Measurements from ENCODE around the gene CAMK2B. TPM values are rescaled to one million over a fixed set of nuclear protein-coding genes. Genes with fewer than 3 reads are reported as not detected.

Gene CAMK2B
- polyA plus RNA-seq, 2 of the 4 experiments (the other 2 are of a cell fraction) = 0.17 TPM; not detected in 1

DNA sequence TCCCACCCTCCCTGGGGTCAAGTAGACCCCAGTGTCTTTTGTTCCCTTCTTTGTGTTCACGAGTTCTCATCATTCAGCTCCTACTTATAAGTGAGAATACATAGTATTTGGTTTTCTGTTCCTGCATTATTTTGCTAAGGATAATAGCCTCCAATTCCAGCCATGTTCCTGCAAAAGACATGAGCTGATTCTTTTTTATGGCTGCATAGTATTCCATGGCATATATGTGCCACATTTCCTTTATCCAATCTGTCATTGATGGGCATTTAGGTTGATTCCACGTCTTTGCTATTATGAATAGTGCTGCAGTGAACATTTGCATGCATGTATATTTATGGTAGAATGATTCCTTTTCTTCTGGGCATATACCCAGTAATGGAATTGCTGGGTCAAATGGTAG, 28.3 kb upstream of the CAMK2B start:
- WGBS (ENCODE audit: missing lambda C conversion rate) = 11% methylated on average over 2 of the region's 2 CpGs
- no peaks in the 10 kb centered on the region for H3K4me1 ChIP-seq
- ATAC-seq (no peak), DNase-seq (ENCODE audit: low read depth in 1 of 2, low spot score in 1 of 2) (no peak), FAIRE-seq (no peak)
- no peak overlapping the region for H3K4me2 ChIP-seq
- ChIA-PET CTCF (no interaction called here), POLR2A (no interaction called here)
- H3K4me3 ChIP-seq = no peak overlapping the region
- no peak overlapping the region for H3K27ac ChIP-seq
- TF ChIP-seq FOSL2 (IDR thresholded peaks at IDR 0.05) = no peak
- no peak for TF ChIP-seq FOSL2 (CRISPR knock-in tag; IDR thresholded peaks at IDR 0.05)
- H3K9me3 ChIP-seq = peaks cover 6% of the 10 kb centered on the region; the same call in 1 of the 3 replicates

DNA sequence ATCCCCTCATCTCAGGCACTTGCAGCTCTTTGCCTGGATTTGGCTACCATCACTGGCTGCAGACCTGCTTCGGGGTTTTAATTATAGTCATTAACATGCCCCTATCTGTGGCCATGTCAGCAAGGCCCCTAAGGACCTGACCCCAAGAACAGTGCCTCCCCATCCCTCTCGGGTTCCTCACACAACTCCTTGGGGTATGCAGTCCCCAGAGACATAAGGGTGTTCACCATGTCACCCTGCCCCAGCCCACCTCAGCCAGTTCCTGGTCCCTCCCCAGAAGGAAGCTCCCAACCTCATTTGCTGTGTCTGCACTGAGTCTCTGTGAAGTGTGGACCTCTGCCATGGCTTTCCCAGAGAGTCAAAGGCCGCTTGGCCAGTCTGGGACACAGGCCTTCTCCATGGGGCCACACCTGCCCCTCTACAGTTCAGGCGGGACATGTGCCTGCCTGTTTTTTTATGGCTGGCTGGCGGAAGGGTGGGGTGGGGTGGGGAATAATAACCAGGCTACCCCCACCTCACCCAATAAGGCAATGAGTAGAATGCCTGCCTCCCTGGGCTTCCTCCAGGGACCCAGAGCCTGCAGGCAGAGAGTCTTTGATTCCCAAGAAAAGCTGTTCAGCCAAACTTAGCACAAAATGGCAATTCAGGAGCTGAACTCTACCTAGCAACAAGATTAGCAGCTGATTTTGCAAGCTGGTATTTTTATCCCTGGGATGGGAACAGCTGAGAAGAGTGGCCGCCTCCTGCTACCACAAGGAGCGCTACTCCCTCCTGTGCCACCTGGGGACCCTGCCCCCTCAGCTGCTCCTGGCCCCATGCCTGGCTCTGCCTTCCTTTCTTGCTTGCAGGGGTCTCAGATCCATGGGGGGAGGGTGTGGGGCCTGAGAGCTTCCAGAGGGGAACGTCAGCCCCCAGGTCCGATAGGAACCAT, 23.7 kb upstream of the CAMK2B start:
- peak; percentile 39 for TF ChIP-seq MAFK (IDR thresholded peaks at IDR 0.05; ENCODE audit: partially characterized antibody)
- TF ChIP-seq TFCP2L1 (CRISPR knock-in tag; IDR thresholded peaks at IDR 0.05) = no peak
- no peak for TF ChIP-seq FOSL2 (IDR thresholded peaks at IDR 0.05)
- no peak for TF ChIP-seq FOSL2 (CRISPR knock-in tag; IDR thresholded peaks at IDR 0.05)
- TF ChIP-seq SMC3 (IDR thresholded peaks at IDR 0.05) = no peak
- TF ChIP-seq, protein P1, sequence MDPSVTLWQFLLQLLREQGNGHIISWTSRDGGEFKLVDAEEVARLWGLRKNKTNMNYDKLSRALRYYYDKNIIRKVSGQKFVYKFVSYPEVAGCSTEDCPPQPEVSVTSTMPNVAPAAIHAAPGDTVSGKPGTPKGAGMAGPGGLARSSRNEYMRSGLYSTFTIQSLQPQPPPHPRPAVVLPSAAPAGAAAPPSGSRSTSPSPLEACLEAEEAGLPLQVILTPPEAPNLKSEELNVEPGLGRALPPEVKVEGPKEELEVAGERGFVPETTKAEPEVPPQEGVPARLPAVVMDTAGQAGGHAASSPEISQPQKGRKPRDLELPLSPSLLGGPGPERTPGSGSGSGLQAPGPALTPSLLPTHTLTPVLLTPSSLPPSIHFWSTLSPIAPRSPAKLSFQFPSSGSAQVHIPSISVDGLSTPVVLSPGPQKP (IDR thresholded peaks at IDR 0.05; ENCODE audit: low read depth, low read length) = no peak
- no peak for TF ChIP-seq TP53 (CRISPR knock-in tag; IDR thresholded peaks at IDR 0.05)
- no peak for TF ChIP-seq HOXB13 (CRISPR knock-in tag; IDR thresholded peaks at IDR 0.05; ENCODE audit: low read depth)
- TF ChIP-seq RFX5 (IDR thresholded peaks at IDR 0.05) = peak; percentile 60; the same call in 1 of the 2 replicates
- Histone ChIP-seq H3K4me2 (no peak overlapping the region), H3K4me1 (no peaks in the 10 kb centered on the region), H3K27ac (no peak overlapping the region), H3K9me3 (peaks cover 3% of the 10 kb centered on the region; the same call in 1 of the 3 replicates), H3K4me3 (no peak overlapping the region)
- FAIRE-seq = no peak
- CTCF ChIA-PET = interaction anchor here (0.5 to 1.7 kb wide), 10 partner anchors 11 to 787 kb away, joined by 3 to 12 read pairs (median 3); no protein-coding TSS in a partner anchor
- ATAC-seq = peak; percentile 39 to 77
- POLR2A ChIA-PET = no interaction called here
- no peak for DNase-seq (ENCODE audit: low read depth in 1 of 2, low spot score in 1 of 2)
- WGBS (ENCODE audit: missing lambda C conversion rate) = 45% methylated on average over 7 of the region's 9 CpGs

DNA sequence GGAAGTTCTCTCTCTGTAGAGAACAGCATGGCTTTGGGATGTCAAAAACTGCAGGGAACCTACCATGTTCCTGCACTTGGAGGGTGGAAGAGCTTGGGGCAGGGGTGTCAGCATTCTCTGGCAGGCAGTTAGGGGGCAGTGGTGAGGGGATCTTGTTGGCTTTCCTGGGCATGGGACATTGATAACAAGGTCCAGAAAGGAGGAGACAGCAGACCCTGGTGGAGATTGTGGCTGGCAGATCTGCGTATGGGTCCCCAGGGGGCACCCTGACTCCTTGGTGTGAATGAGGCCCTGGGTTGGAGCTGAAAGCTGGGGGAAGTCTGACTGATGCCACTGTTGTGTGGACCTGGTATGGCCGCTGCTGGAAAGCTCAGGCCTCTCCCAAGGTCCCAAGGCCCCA, 22.9 kb upstream of the CAMK2B start:
- H3K4me2 ChIP-seq = no peak overlapping the region
- DNase-seq (ENCODE audit: low read depth in 1 of 2, low spot score in 1 of 2) (peak; percentile 28 to 47), ATAC-seq (peak; percentile 56 to 88; a peak in 5 of 6 replicates), FAIRE-seq (no peak)
- no peak overlapping the region for H3K27ac ChIP-seq
- H3K9me3 ChIP-seq = no peaks in the 10 kb centered on the region; the same call in 2 of the 3 replicates
- TF ChIP-seq TFCP2L1 (CRISPR knock-in tag; IDR thresholded peaks at IDR 0.05) (no peak), MAFK (IDR thresholded peaks at IDR 0.05; ENCODE audit: partially characterized antibody) (no peak), POLR2A (IDR thresholded peaks at IDR 0.05; ENCODE audit: low read length) (no peak), NPAS2 (CRISPR knock-in tag; IDR thresholded peaks at IDR 0.05; ENCODE audit: borderline replicate concordance) (no peak), HOXB13 (CRISPR knock-in tag; IDR thresholded peaks at IDR 0.05; ENCODE audit: low read depth) (no peak), SMC3 (IDR thresholded peaks at IDR 0.05) (peak; percentile 24; the same call in 1 of the 3 replicates), BHLHE40 (IDR thresholded peaks at IDR 0.05; ENCODE audit: low read depth, low read length) (no peak), RAD21 (conservative IDR thresholded peaks at IDR 0.05 in 1 of 2, IDR thresholded peaks at IDR 0.05 in 1 of 2) (peak; percentile 37 to 61; a peak in 4 of 5 replicates)
- TF ChIP-seq, protein P2, sequence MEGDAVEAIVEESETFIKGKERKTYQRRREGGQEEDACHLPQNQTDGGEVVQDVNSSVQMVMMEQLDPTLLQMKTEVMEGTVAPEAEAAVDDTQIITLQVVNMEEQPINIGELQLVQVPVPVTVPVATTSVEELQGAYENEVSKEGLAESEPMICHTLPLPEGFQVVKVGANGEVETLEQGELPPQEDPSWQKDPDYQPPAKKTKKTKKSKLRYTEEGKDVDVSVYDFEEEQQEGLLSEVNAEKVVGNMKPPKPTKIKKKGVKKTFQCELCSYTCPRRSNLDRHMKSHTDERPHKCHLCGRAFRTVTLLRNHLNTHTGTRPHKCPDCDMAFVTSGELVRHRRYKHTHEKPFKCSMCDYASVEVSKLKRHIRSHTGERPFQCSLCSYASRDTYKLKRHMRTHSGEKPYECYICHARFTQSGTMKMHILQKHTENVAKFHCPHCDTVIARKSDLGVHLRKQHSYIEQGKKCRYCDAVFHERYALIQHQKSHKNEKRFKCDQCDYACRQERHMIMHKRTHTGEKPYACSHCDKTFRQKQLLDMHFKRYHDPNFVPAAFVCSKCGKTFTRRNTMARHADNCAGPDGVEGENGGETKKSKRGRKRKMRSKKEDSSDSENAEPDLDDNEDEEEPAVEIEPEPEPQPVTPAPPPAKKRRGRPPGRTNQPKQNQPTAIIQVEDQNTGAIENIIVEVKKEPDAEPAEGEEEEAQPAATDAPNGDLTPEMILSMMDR (IDR thresholded peaks at IDR 0.05) = peak; percentile 16; the same call in 1 of the 3 replicates
- ChIA-PET CTCF (interaction anchor here (0.5 to 1.7 kb wide), 9 partner anchors 10 to 787 kb away, joined by 3 to 12 read pairs (median 3); no protein-coding TSS in a partner anchor), POLR2A (no interaction called here)
- WGBS (ENCODE audit: missing lambda C conversion rate) = 54% methylated on average over 2 of the region's 2 CpGs
- no peak overlapping the region for H3K4me3 ChIP-seq
- H3K4me1 ChIP-seq = no peaks in the 10 kb centered on the region
